GM12865 (cell line): ENCODE data around the gene GALK2.
"Not testable (repeated sequence)": the region's sequence is repeated elsewhere in the genome, so short reads cannot be mapped to it uniquely, and the experiment has no call there.

Source experiments
- DNase-seq: peaks from one replicate; pipeline ENCODE4 v3.0.0; 2010; ENCODE audit warnings: low read depth
- H3K4me3 ChIP-seq: 2 replicates; pipeline ENCODE4 v1.5.1; 2011; ENCODE audit warnings: mild to moderate bottlenecking, low read depth, low read length, control low read depth
- TF ChIP-seq, protein P1 (sequence below): IDR thresholded peaks from 2 replicates; pipeline ENCODE4 v1.5.1; 2011; ENCODE audit warnings: low read length, control low read depth, low read depth, inconsistent platforms; ENCODE audit not compliant: insufficient read depth; ENCODE audit errors: missing control alignments

GALK2 gene

DNA sequence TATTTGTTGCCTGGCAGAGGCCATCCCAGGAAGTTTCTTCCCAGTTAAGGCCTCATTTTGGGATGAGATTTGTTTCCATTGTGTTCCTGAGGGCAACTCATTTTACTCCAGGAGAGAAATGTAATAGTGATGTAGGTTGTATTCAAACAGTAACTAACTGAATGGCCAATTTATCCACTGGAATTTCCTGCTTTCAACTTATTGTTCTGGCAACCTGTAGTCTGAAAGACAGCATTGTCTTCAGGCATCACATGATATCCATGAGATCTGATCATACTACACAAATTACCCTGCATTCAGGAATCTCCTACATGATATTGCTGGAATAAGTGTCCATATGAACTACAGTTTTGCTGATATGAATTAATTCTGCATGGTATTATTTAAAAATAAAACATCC lies 173.5 kb downstream of the GALK2 start:
- H3K4me3 ChIP-seq, result no peak overlapping the region
- DNase-seq, result no peak
- TF ChIP-seq, protein P1, sequence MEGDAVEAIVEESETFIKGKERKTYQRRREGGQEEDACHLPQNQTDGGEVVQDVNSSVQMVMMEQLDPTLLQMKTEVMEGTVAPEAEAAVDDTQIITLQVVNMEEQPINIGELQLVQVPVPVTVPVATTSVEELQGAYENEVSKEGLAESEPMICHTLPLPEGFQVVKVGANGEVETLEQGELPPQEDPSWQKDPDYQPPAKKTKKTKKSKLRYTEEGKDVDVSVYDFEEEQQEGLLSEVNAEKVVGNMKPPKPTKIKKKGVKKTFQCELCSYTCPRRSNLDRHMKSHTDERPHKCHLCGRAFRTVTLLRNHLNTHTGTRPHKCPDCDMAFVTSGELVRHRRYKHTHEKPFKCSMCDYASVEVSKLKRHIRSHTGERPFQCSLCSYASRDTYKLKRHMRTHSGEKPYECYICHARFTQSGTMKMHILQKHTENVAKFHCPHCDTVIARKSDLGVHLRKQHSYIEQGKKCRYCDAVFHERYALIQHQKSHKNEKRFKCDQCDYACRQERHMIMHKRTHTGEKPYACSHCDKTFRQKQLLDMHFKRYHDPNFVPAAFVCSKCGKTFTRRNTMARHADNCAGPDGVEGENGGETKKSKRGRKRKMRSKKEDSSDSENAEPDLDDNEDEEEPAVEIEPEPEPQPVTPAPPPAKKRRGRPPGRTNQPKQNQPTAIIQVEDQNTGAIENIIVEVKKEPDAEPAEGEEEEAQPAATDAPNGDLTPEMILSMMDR, result no peak

DNA sequence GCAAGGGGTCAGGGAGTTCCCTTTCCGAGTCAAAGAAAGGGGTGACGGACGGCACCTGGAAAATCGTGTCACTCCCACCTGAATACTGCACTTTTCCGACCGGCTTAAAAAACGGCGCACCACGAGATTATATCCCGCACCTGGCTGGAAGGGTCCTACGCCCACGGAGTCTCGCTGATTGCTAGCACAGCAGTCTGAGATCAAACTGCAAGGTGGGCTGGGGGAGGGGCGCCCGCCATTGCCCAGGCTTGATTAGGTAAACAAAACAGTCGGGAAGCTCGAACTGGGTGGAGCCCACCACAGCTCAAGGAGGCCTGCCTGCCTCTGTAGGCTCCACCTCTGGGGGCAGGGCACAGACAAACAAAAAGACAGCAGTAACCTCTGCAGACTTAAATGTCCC lies 184.4 kb downstream of the GALK2 start:
- not testable (repeated sequence) for DNase-seq, H3K4me3 ChIP-seq

- no peak for DNase-seq
- TF ChIP-seq, protein P1, result no peak
- no peak overlapping the region for H3K4me3 ChIP-seq
Measured at GRCh38 chr15:49361370-49361769, 191.3 kb downstream of the GALK2 start.

DNA sequence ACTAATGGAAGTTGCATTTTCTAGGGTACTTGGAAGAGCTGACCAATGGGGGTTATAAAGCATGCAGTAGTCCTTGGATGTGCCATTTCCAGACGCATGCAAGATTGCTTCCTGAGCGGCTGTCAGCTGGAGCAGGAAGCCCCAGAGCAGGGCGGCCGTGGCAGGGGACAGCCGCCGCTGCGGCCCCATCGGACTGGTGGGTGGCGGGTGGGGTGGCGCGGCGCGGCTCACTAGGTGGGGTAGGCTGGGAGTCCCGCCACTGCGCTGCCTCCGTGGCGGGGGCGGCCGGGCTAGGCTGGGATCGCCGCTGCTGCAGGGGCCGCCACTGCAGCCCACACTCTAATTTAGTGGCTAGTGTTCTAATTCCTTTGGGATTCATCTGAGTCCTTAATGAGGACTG lies 196.4 kb downstream of the GALK2 start:
- DNase-seq, result no peak
- TF ChIP-seq, protein P1, result no peak
- no peak overlapping the region for H3K4me3 ChIP-seq

DNA sequence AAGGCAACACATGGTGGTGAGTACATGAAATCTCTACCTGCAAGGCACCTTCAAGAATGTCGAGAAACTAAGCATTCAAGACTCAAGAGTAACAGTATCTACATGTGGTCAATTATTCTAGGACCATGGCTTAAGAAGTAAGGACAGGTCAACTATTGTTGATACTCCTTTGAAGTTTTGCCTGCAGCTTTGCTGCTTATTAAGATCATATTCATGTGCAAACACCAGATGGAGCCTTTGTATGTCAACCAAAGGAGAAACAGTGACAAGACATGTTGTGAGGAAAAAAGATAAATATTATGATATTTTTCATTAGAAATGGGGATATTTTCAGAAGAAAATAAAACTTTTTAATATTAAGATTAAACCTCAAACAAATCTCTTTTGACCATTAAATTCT lies 200.7 kb downstream of the GALK2 start:
- no peak overlapping the region for H3K4me3 ChIP-seq
- DNase-seq, result peak; percentile 10
- TF ChIP-seq, protein P1, result peak; percentile 7

DNA sequence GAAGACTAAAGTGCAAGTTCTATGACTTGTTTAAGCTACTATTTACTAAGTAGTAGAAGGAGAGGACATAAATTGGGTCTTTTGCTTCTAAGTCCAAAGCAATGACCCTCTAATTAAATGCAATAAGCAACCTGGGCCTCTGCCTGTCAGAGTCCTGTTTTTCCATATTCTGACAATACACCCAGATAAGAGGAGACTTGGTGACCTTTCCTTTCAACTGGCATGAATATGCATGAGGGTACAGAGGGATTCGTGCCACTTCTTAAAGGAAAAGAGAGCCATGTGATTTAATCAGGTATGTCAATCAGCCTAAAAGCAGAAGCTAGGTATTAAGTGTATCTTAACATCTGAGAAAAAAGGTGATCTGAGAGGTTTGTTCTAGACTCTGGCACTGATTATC lies 202.3 kb downstream of the GALK2 start:
- no peak overlapping the region for H3K4me3 ChIP-seq
- no peak for DNase-seq
- TF ChIP-seq, protein P1, result no peak

DNA sequence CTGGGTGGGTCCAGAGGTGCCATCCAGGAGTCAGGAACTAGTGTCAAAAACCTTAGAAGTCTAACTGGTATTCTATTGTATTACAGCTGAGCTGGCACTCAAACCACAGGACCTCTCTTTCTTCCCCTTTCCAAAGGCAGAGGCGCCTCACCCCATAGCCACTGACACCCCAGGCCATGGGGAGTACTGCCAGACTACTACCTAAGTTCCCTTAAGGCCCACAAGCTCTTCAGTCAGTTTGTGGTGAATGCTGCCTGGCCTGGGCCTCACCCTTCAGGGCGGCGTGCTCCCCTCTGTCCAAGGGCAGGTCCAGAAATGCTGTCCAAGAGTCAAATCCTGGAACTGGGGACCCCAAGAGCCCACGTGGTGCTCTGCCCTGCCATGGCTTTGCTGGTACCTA lies 209.9 kb downstream of the GALK2 start:
- H3K4me3 ChIP-seq, result no peak overlapping the region
- no peak for DNase-seq
- TF ChIP-seq, protein P1, result no peak
